H9 (cell line): ENCODE measurements around the gene CYTH4. TPM values are rescaled to one million over a fixed set of nuclear protein-coding genes. Genes with fewer than 3 reads are reported as not detected.

Source experiments
- DNase-seq: peaks from one replicate; pipeline ENCODE4 v3.0.0-alpha.2; 2017
- H2AFZ ChIP-seq: one replicate; pipeline ENCODE4 v1.6.1; 2013; ENCODE audit warnings: mild to moderate bottlenecking, low read length, control low read depth, moderate library complexity
- H2AK5ac ChIP-seq: 2 replicates; pipeline ENCODE4 v1.6.1; 2013; ENCODE audit warnings: low read length, control low read depth, mixed read lengths; ENCODE audit not compliant: insufficient read length
- H2BK120ac ChIP-seq: one replicate; pipeline ENCODE4 v1.6.1; 2013; ENCODE audit warnings: low read depth, mild to moderate bottlenecking, low read length, control low read depth, inconsistent platforms; ENCODE audit not compliant: poor library complexity, severe bottlenecking
- H2BK12ac ChIP-seq: 2 replicates; pipeline ENCODE4 v1.6.1; 2013; ENCODE audit warnings: low read length, control low read depth, mixed read lengths, low read depth; ENCODE audit not compliant: insufficient read length
- H2BK15ac ChIP-seq: 2 replicates; pipeline ENCODE4 v1.6.1; 2013; ENCODE audit warnings: low read depth, low read length, control low read depth
- H2BK20ac ChIP-seq: one replicate; pipeline ENCODE4 v1.6.1; 2013; ENCODE audit warnings: low read depth, mild to moderate bottlenecking, low read length, control low read depth, inconsistent platforms; ENCODE audit not compliant: poor library complexity, severe bottlenecking
- H2BK5ac ChIP-seq: 2 replicates; pipeline ENCODE4 v1.6.1; 2013; ENCODE audit warnings: low read length, control low read depth, mixed read lengths; ENCODE audit not compliant: insufficient read length
- H3K14ac ChIP-seq: 2 replicates; pipeline ENCODE4 v1.6.1; 2013; ENCODE audit warnings: low read length, control low read depth; ENCODE audit not compliant: insufficient read depth
- H3K18ac ChIP-seq: 2 replicates; pipeline ENCODE4 v1.6.1; 2013; ENCODE audit warnings: low read depth, mild to moderate bottlenecking, mixed read lengths, low read length, control low read depth; ENCODE audit not compliant: insufficient read length
- H3K23ac ChIP-seq: 2 replicates; pipeline ENCODE4 v1.6.1; 2013; ENCODE audit warnings: low read length, control low read depth, mixed read lengths, low read depth; ENCODE audit not compliant: insufficient read length
- H3K23me2 ChIP-seq: 2 replicates; pipeline ENCODE4 v1.6.1; 2013; ENCODE audit warnings: low read depth, mild to moderate bottlenecking, mixed read lengths, low read length, control low read depth; ENCODE audit not compliant: insufficient read length, poor library complexity, severe bottlenecking
- H3K27ac ChIP-seq: 2 replicates; pipeline ENCODE4 v1.5.1; 2013; ENCODE audit warnings: low read length, control low read depth, mixed read lengths, low read depth; ENCODE audit not compliant: insufficient read length
- H3K27me3 ChIP-seq: 2 replicates; pipeline ENCODE4 v1.6.1; 2013; ENCODE audit warnings: low read length, control low read depth, inconsistent platforms; ENCODE audit not compliant: insufficient read depth
- H3K4ac ChIP-seq: 2 replicates; pipeline ENCODE4 v1.6.1; 2013; ENCODE audit warnings: low read depth, mild to moderate bottlenecking, control low read depth, inconsistent platforms, low read length, moderate library complexity
- H3K4me1 ChIP-seq: 2 replicates; pipeline ENCODE4 v1.6.1; 2013; ENCODE audit warnings: low read length, control low read depth, inconsistent platforms; ENCODE audit not compliant: insufficient read depth
- H3K4me2 ChIP-seq: 2 replicates; pipeline ENCODE4 v1.6.1; 2013; ENCODE audit warnings: low read length, control low read depth, mixed read lengths; ENCODE audit not compliant: insufficient read length, insufficient read depth
- H3K56ac ChIP-seq: 2 replicates; pipeline ENCODE4 v1.6.1; 2013; ENCODE audit warnings: low read depth, mild to moderate bottlenecking, mixed read lengths, low read length, control low read depth; ENCODE audit not compliant: insufficient read length
- H3K79me1 ChIP-seq: 2 replicates; pipeline ENCODE4 v1.6.1; 2013; ENCODE audit warnings: low read depth, mild to moderate bottlenecking, moderate library complexity, low read length, control low read depth, inconsistent platforms; ENCODE audit not compliant: insufficient read depth, poor library complexity, severe bottlenecking
- H3K79me2 ChIP-seq: 2 replicates; pipeline ENCODE4 v1.6.1; 2013; ENCODE audit warnings: low read length, control low read depth, inconsistent platforms; ENCODE audit not compliant: insufficient read depth
- H3K9ac ChIP-seq: 2 replicates; pipeline ENCODE4 v1.6.1; 2013; ENCODE audit warnings: low read length, control low read depth, mixed read lengths; ENCODE audit not compliant: insufficient read length; ENCODE audit errors: extremely low read depth
- H3K9me3 ChIP-seq: one replicate; pipeline ENCODE4 v1.6.1; 2013; ENCODE audit warnings: low read depth, low read length, inconsistent platforms; ENCODE audit not compliant: control insufficient read depth
- H3T11ph ChIP-seq: one replicate; pipeline ENCODE4 v1.6.1; 2013; ENCODE audit warnings: mild to moderate bottlenecking, low read length, control low read depth, inconsistent platforms
- H4K20me1 ChIP-seq: one replicate; pipeline ENCODE4 v1.6.1; 2013; ENCODE audit not compliant: control insufficient read depth, insufficient read length, insufficient read depth
- H4K5ac ChIP-seq: 2 replicates; pipeline ENCODE4 v1.6.1; 2013; ENCODE audit warnings: low read depth, mild to moderate bottlenecking, mixed read lengths, low read length, control low read depth; ENCODE audit not compliant: insufficient read length
- H4K8ac ChIP-seq: replicated peaks from 2 replicates; pipeline ENCODE4 v1.6.1; 2013; ENCODE audit warnings: low read length, control low read depth, mixed read lengths, low read depth; ENCODE audit not compliant: insufficient read length
- H4K91ac ChIP-seq: 2 replicates; pipeline ENCODE4 v1.6.1; 2013; ENCODE audit warnings: low read depth, mild to moderate bottlenecking, moderate library complexity, mixed read lengths, low read length, control low read depth; ENCODE audit not compliant: insufficient read length
- H3K27ac Mint-ChIP-seq, 3 experiments: 2 replicates in 2 of 3; 3 replicates in 1 of 3; pipeline ENCODE4 v1.8.0; 2020 to 2021; ENCODE audit warnings: mixed read lengths in 3 of 3, mild to moderate bottlenecking in 1 of 3, moderate library complexity in 1 of 3
- H3K27me3 Mint-ChIP-seq: 2 replicates; pipeline ENCODE4 v1.8.0; 2021; ENCODE audit warnings: low read depth, mild to moderate bottlenecking, moderate library complexity, mixed read lengths
- H3K36me3 Mint-ChIP-seq, 3 experiments: 2 replicates in 2 of 3; 3 replicates in 1 of 3; pipeline ENCODE4 v1.8.0; 2020 to 2021; ENCODE audit warnings: low read depth in 3 of 3, mixed read lengths in 3 of 3; ENCODE audit not compliant: insufficient read depth in 1 of 3
- H3K4me1 Mint-ChIP-seq, 2 experiments: 2 replicates each; pipeline ENCODE4 v1.8.0; 2020; ENCODE audit warnings: mixed read lengths in 2 of 2
- H3K4me3 Mint-ChIP-seq, 2 experiments: 2 replicates in 1 of 2; 3 replicates in 1 of 2; pipeline ENCODE4 v1.8.0; 2020 to 2021; ENCODE audit warnings: mild to moderate bottlenecking in 2 of 2, mixed read lengths in 2 of 2, moderate library complexity in 1 of 2
- H3K9me3 Mint-ChIP-seq, 2 experiments: 2 replicates in 1 of 2; 3 replicates in 1 of 2; pipeline ENCODE4 v1.8.0; 2020; ENCODE audit warnings: mild to moderate bottlenecking in 2 of 2, mixed read lengths in 2 of 2, moderate library complexity in 1 of 2
- WGBS: extraction: QIAGEN DNeasy Blood & Tissue Kit; methylation state at CpG from one replicate; pipeline ENCODE4 v1.1.7; 2013; ENCODE audit warnings: missing lambda C conversion rate, low lambda C conversion rate, mixed read lengths; ENCODE audit not compliant: insufficient read length; ENCODE audit errors: extremely low coverage; 5-methylcytosine and 5-hydroxymethylcytosine counted together
- total RNA-seq: library from RNA; stranded (reverse); gene quantifications from 2 replicates; pipeline ENCODE4 v1.2.1, GENCODE V29; 2021
- TF ChIP-seq, protein P1 (sequence below): fragments of 200-600 bp; sonication (generic); conservative IDR thresholded peaks from 3 replicates; pipeline ENCODE4 v1.8.0; 2021; ENCODE audit warnings: antibody characterized with exemption, mild to moderate bottlenecking

The CYTH4 gene
- total RNA-seq, 1 experiment from 2014 or later = not detected

GRCh38 chr22:37352481-37352880 is 70.2 kb downstream of the CYTH4 start:
- Histone ChIP-seq H3K23me2 (no peaks in the 10 kb centered on the region), H3K18ac (no peak overlapping the region), H2BK15ac (no peak overlapping the region), H4K8ac (no peak overlapping the region), H4K20me1 (no peaks in the 10 kb centered on the region), H2BK12ac (no peak overlapping the region), H3K9ac (no peak overlapping the region), H2AFZ (no peak overlapping the region), H3K56ac (no peak overlapping the region), H4K5ac (no peak overlapping the region), H3K14ac (no peak overlapping the region), H2BK5ac (no peak overlapping the region), H3K79me2 (no peaks in the 10 kb centered on the region), H2BK20ac (no peak overlapping the region), H2AK5ac (no peak overlapping the region), H3K4me2 (no peak overlapping the region), H3K23ac (no peak overlapping the region), H4K91ac (no peak overlapping the region), H3K27me3 (no peaks in the 10 kb centered on the region), H3K27ac (no peak overlapping the region), H3K79me1 (no peaks in the 10 kb centered on the region), H3K9me3 (no peaks in the 10 kb centered on the region), H2BK120ac (no peak overlapping the region), H3K4ac (no peak overlapping the region), H3K4me1 (no peaks in the 10 kb centered on the region), H3T11ph (no peak overlapping the region)
- Mint-ChIP-seq H3K27me3 (peaks cover 24% of the 10 kb centered on the region), H3K9me3 (no peaks in the 10 kb centered on the region; a peak in 1 of 5 replicates), H3K27ac (no peak overlapping the region), H3K4me1 (peaks cover 4 to 20% of the 10 kb centered on the region in 2 experiments; a peak in 3 of 4 replicates), H3K36me3 (no peaks in the 10 kb centered on the region), H3K4me3 (no peak overlapping the region)
- TF ChIP-seq, protein P1, sequence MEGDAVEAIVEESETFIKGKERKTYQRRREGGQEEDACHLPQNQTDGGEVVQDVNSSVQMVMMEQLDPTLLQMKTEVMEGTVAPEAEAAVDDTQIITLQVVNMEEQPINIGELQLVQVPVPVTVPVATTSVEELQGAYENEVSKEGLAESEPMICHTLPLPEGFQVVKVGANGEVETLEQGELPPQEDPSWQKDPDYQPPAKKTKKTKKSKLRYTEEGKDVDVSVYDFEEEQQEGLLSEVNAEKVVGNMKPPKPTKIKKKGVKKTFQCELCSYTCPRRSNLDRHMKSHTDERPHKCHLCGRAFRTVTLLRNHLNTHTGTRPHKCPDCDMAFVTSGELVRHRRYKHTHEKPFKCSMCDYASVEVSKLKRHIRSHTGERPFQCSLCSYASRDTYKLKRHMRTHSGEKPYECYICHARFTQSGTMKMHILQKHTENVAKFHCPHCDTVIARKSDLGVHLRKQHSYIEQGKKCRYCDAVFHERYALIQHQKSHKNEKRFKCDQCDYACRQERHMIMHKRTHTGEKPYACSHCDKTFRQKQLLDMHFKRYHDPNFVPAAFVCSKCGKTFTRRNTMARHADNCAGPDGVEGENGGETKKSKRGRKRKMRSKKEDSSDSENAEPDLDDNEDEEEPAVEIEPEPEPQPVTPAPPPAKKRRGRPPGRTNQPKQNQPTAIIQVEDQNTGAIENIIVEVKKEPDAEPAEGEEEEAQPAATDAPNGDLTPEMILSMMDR = no peak
- WGBS = no CpG with 5 or more reads among the region's 7 CpGs
- no peak for DNase-seq
